Thymus (tissue), 11 donors: ENCODE measurements around the gene RGS6. TPM values are rescaled to one million over a fixed set of nuclear protein-coding genes. Genes with fewer than 3 reads are reported as not detected.

Experiments used
- DNase-seq, 9 donors: peaks; one replicate each; pipeline ENCODE4 v3.0.0-alpha.2; 2013; ENCODE audit warnings: low spot score in 9 of 9, low read depth in 6 of 9, missing footprints in 1 of 9
- H3K27ac ChIP-seq, 2 donors: one replicate each; pipeline ENCODE4 v1.5.1; 2013; ENCODE audit warnings: control low read depth in 1 of 2, low read depth in 1 of 2, low read length in 1 of 2, mild to moderate bottlenecking in 1 of 2, moderate library complexity in 1 of 2
- H3K27me3 ChIP-seq, 2 donors: one replicate each; pipeline ENCODE4 v1.5.1; 2013; ENCODE audit warnings: low read length in 1 of 2; ENCODE audit not compliant: control insufficient read depth in 2 of 2, insufficient read depth in 1 of 2
- H3K36me3 ChIP-seq, 2 donors: one replicate each; pipeline ENCODE4 v1.5.1; 2013; ENCODE audit warnings: low read length in 1 of 2, mild to moderate bottlenecking in 1 of 2, moderate library complexity in 1 of 2; ENCODE audit not compliant: control insufficient read depth in 2 of 2, insufficient read depth in 2 of 2
- H3K4me1 ChIP-seq, 2 donors: one replicate each; pipeline ENCODE4 v1.5.1; 2013; ENCODE audit warnings: low read length in 2 of 2; ENCODE audit not compliant: control insufficient read depth in 2 of 2, insufficient read depth in 2 of 2
- H3K4me3 ChIP-seq, 2 donors: one replicate each; pipeline ENCODE4 v1.5.1; 2013; ENCODE audit warnings: low read length in 2 of 2, control low read depth in 1 of 2, mild to moderate bottlenecking in 1 of 2
- H3K9me3 ChIP-seq, 2 donors: one replicate each; pipeline ENCODE4 v1.5.1; 2013; ENCODE audit warnings: low read length in 1 of 2, mild to moderate bottlenecking in 1 of 2; ENCODE audit not compliant: control insufficient read depth in 2 of 2, insufficient read depth in 1 of 2
- WGBS: extraction: QIAGEN DNeasy Blood & Tissue Kit; methylation state at CpG from one replicate; pipeline ENCODE4 v1.1.7; 2013; 5-methylcytosine and 5-hydroxymethylcytosine counted together
- polyA plus RNA-seq: library from polyadenylated mRNA; stranded (reverse); fragments of 200-250 nt; gene quantifications from one replicate; pipeline ENCODE4 v1.2.3, GENCODE V29; 2013
- total RNA-seq: library from RNA; stranded (reverse); fragments of 120-200 nt; gene quantifications from one replicate; pipeline ENCODE4 v1.2.4, GENCODE V29; 2013
- donor health status: healthy.

The RGS6 gene
- total and polyA plus RNA-seq, 2 donors = 0.28 to 0.80 TPM

- DNase-seq = no peak
- no peaks in the 10 kb centered on the region for H3K36me3 ChIP-seq
- no peaks in the 10 kb centered on the region for H3K4me1 ChIP-seq
- WGBS = 91% methylated on average over 6 of the region's 6 CpGs
- H3K27ac ChIP-seq = no peak overlapping the region
- H3K27me3 ChIP-seq = no peaks in the 10 kb centered on the region
- no peaks in the 10 kb centered on the region for H3K9me3 ChIP-seq
- H3K4me3 ChIP-seq = no peak overlapping the region
Observed at GRCh38 chr14:72565917-72566316, 633.7 kb downstream of the RGS6 start.

GRCh38 chr14:72567226-72567625, 635.0 kb downstream of the RGS6 start:
- 92% methylated on average over 6 of the region's 6 CpGs for WGBS
- Histone ChIP-seq H3K27ac (no peak overlapping the region), H3K4me3 (no peak overlapping the region), H3K36me3 (no peaks in the 10 kb centered on the region), H3K27me3 (no peaks in the 10 kb centered on the region), H3K9me3 (no peaks in the 10 kb centered on the region), H3K4me1 (no peaks in the 10 kb centered on the region)
- no peak for DNase-seq

- H3K4me3 ChIP-seq = no peak overlapping the region
- no peak overlapping the region for H3K27ac ChIP-seq
- no peaks in the 10 kb centered on the region for H3K4me1 ChIP-seq
- 96% methylated on average over 19 of the region's 19 CpGs for WGBS
- H3K9me3 ChIP-seq = no peaks in the 10 kb centered on the region
- no peaks in the 10 kb centered on the region for H3K36me3 ChIP-seq
- DNase-seq = no peak
- no peaks in the 10 kb centered on the region for H3K27me3 ChIP-seq
Observed at GRCh38 chr14:72568296-72568992, 636.2 kb downstream of the RGS6 start.

- 93% methylated on average over 9 of the region's 9 CpGs for WGBS
- Histone ChIP-seq H3K36me3 (no peaks in the 10 kb centered on the region), H3K27me3 (no peaks in the 10 kb centered on the region), H3K4me3 (no peak overlapping the region), H3K9me3 (no peaks in the 10 kb centered on the region), H3K4me1 (no peaks in the 10 kb centered on the region), H3K27ac (no peak overlapping the region)
- no peak for DNase-seq
Observed at GRCh38 chr14:72573725-72574417, 641.6 kb downstream of the RGS6 start.

- no peak for DNase-seq
- no peaks in the 10 kb centered on the region for H3K27me3 ChIP-seq
- no peak overlapping the region for H3K4me3 ChIP-seq
- no peaks in the 10 kb centered on the region for H3K4me1 ChIP-seq
- H3K36me3 ChIP-seq = no peaks in the 10 kb centered on the region
- 100% methylated on average over 1 of the region's 1 CpG for WGBS
- no peaks in the 10 kb centered on the region for H3K9me3 ChIP-seq
- H3K27ac ChIP-seq = no peak overlapping the region
Observed at GRCh38 chr14:72574715-72575114, 642.5 kb downstream of the RGS6 start.

- no peak for DNase-seq
- Histone ChIP-seq H3K4me3 (no peak overlapping the region), H3K27me3 (no peaks in the 10 kb centered on the region), H3K36me3 (no peaks in the 10 kb centered on the region), H3K4me1 (no peaks in the 10 kb centered on the region), H3K9me3 (no peaks in the 10 kb centered on the region), H3K27ac (no peak overlapping the region)
- WGBS = 95% methylated on average over 1 of the region's 1 CpG
Observed at GRCh38 chr14:72576258-72576657, 644.0 kb downstream of the RGS6 start.

GRCh38 chr14:72577521-72577920, 645.3 kb downstream of the RGS6 start:
- WGBS = 79% methylated on average over 5 of the region's 5 CpGs
- no peak overlapping the region for H3K4me3 ChIP-seq
- H3K27ac ChIP-seq = no peak overlapping the region
- H3K36me3 ChIP-seq = no peaks in the 10 kb centered on the region
- H3K27me3 ChIP-seq = no peaks in the 10 kb centered on the region
- H3K4me1 ChIP-seq = no peaks in the 10 kb centered on the region
- DNase-seq = no peak
- no peaks in the 10 kb centered on the region for H3K9me3 ChIP-seq

- no peak for DNase-seq
- H3K36me3 ChIP-seq = no peaks in the 10 kb centered on the region
- no peaks in the 10 kb centered on the region for H3K27me3 ChIP-seq
- no peak overlapping the region for H3K4me3 ChIP-seq
- H3K4me1 ChIP-seq = no peaks in the 10 kb centered on the region
- H3K9me3 ChIP-seq = no peaks in the 10 kb centered on the region
- H3K27ac ChIP-seq = no peak overlapping the region
- 93% methylated on average over 5 of the region's 5 CpGs for WGBS
Observed at GRCh38 chr14:72578514-72578913, 646.3 kb downstream of the RGS6 start.

GRCh38 chr14:72582582-72582981, 650.4 kb downstream of the RGS6 start:
- H3K27me3 ChIP-seq = no peaks in the 10 kb centered on the region
- no peak for DNase-seq
- 95% methylated on average over 1 of the region's 1 CpG for WGBS
- no peaks in the 10 kb centered on the region for H3K4me1 ChIP-seq
- no peaks in the 10 kb centered on the region for H3K9me3 ChIP-seq
- H3K27ac ChIP-seq = no peak overlapping the region
- no peaks in the 10 kb centered on the region for H3K36me3 ChIP-seq
- H3K4me3 ChIP-seq = no peak overlapping the region
